NCI-H1436 treated with DMSO at 0.1 percent for 48 hours (cell line): ENCODE results near the gene NCK2.
A peak's percentile ranks its signal among the peaks of the same experiment; 100 is the strongest.

ENCODE experiments used
- DNase-seq: peaks from one replicate; lab custom pipeline; 2025; lab: John Stamatoyannopoulos, UW

NCK2 gene

GRCh38 chr2:105852066-105852465 lies 107.4 kb downstream of the NCK2 start:
- DNase-seq = no peak

- no peak for DNase-seq
These were observed 108.8 kb downstream of the NCK2 start for GRCh38 chr2:105853354-105854088.

GRCh38 chr2:105854972-105855371 lies 110.3 kb downstream of the NCK2 start:
- no peak for DNase-seq

- no peak for DNase-seq
These were observed 111.9 kb downstream of the NCK2 start for GRCh38 chr2:105856581-105856980.

- no peak for DNase-seq
These were observed 112.5 kb downstream of the NCK2 start for GRCh38 chr2:105857076-105857740.

GRCh38 chr2:105858868-105859693 lies 114.4 kb downstream of the NCK2 start:
- DNase-seq = no peak

- no peak for DNase-seq
These were observed 114.9 kb downstream of the NCK2 start for GRCh38 chr2:105859694-105859951.

GRCh38 chr2:105860567-105860966 lies 115.9 kb downstream of the NCK2 start:
- no peak for DNase-seq

- no peak for DNase-seq
These were observed 116.5 kb downstream of the NCK2 start for GRCh38 chr2:105861200-105861599.

- DNase-seq = no peak
These were observed 118.1 kb downstream of the NCK2 start for GRCh38 chr2:105862843-105863242.

GRCh38 chr2:105864262-105864661 lies 119.5 kb downstream of the NCK2 start:
- DNase-seq = no peak

GRCh38 chr2:105865222-105865913 lies 120.7 kb downstream of the NCK2 start:
- DNase-seq = peak; percentile 53

GRCh38 chr2:105866216-105867185 lies 121.8 kb downstream of the NCK2 start:
- DNase-seq = no peak

GRCh38 chr2:105867587-105867986 lies 122.9 kb downstream of the NCK2 start:
- DNase-seq = no peak

- no peak for DNase-seq
These were observed 123.3 kb downstream of the NCK2 start for GRCh38 chr2:105868060-105868459.

GRCh38 chr2:105869341-105869740 lies 124.6 kb downstream of the NCK2 start:
- DNase-seq = no peak

GRCh38 chr2:105870062-105870461 lies 125.3 kb downstream of the NCK2 start:
- DNase-seq = no peak

GRCh38 chr2:105870858-105871257 lies 126.1 kb downstream of the NCK2 start:
- DNase-seq = no peak

GRCh38 chr2:105872142-105872728 lies 127.5 kb downstream of the NCK2 start:
- no peak for DNase-seq

GRCh38 chr2:105872830-105873229 lies 128.1 kb downstream of the NCK2 start:
- no peak for DNase-seq

GRCh38 chr2:105873281-105873680 lies 128.6 kb downstream of the NCK2 start:
- no peak for DNase-seq
